Stimulated activated naive CD4-positive, alpha-beta T cell (primary cell): ENCODE measurements around the gene FAM168A.

ENCODE experiments used
- DNase-seq, 6 experiments: peaks; one replicate each; lab custom pipeline; 2025; lab: John Stamatoyannopoulos, UW

FAM168A gene

GRCh38 chr11:73367482-73368024 lies 230.4 kb downstream of the FAM168A start:
- no peak for DNase-seq

- no peak for DNase-seq
Measured at GRCh38 chr11:73366953-73367352, 231.0 kb downstream of the FAM168A start.

GRCh38 chr11:73366265-73366610 lies 231.7 kb downstream of the FAM168A start:
- DNase-seq, result peak in 3 of 6 experiments; percentile 69 to 83 (median 70)

- DNase-seq, result peak in 1 of 6 experiments; percentile 83
Measured at GRCh38 chr11:73365352-73366264, 232.3 kb downstream of the FAM168A start.

GRCh38 chr11:73363147-73363546 lies 234.8 kb downstream of the FAM168A start:
- no peak for DNase-seq

- no peak for DNase-seq
Measured at GRCh38 chr11:73361953-73362776, 235.7 kb downstream of the FAM168A start.

GRCh38 chr11:73360743-73361369 lies 237.1 kb downstream of the FAM168A start:
- no peak for DNase-seq

GRCh38 chr11:73359930-73360742 lies 237.8 kb downstream of the FAM168A start:
- DNase-seq, result peak in 2 of 6 experiments; percentile 18 to 19

- DNase-seq, result no peak
Measured at GRCh38 chr11:73359341-73359740, 238.6 kb downstream of the FAM168A start.

- no peak for DNase-seq
Measured at GRCh38 chr11:73358071-73358470, 239.8 kb downstream of the FAM168A start.

GRCh38 chr11:73356979-73357860 lies 240.7 kb downstream of the FAM168A start:
- DNase-seq, result no peak

GRCh38 chr11:73355109-73355508 lies 242.8 kb downstream of the FAM168A start:
- DNase-seq, result no peak

GRCh38 chr11:73353422-73353821 lies 244.5 kb downstream of the FAM168A start:
- no peak for DNase-seq

GRCh38 chr11:73350908-73351636 lies 246.8 kb downstream of the FAM168A start:
- peak; percentile 38 to 75 (median 51) for DNase-seq
